Activated CD8-positive, alpha-beta memory T cell treated with anti-CD3 and anti-CD28 coated beads, Interleukin-2, amount 50 U/mL, for 24 hours (primary cell): ENCODE results near the gene PXYLP1.

Source experiments
- DNase-seq: peaks from one replicate; pipeline ENCODE4 v3.0.0-alpha.2; 2020; ENCODE audit errors: extremely low read depth

The PXYLP1 gene

DNA sequence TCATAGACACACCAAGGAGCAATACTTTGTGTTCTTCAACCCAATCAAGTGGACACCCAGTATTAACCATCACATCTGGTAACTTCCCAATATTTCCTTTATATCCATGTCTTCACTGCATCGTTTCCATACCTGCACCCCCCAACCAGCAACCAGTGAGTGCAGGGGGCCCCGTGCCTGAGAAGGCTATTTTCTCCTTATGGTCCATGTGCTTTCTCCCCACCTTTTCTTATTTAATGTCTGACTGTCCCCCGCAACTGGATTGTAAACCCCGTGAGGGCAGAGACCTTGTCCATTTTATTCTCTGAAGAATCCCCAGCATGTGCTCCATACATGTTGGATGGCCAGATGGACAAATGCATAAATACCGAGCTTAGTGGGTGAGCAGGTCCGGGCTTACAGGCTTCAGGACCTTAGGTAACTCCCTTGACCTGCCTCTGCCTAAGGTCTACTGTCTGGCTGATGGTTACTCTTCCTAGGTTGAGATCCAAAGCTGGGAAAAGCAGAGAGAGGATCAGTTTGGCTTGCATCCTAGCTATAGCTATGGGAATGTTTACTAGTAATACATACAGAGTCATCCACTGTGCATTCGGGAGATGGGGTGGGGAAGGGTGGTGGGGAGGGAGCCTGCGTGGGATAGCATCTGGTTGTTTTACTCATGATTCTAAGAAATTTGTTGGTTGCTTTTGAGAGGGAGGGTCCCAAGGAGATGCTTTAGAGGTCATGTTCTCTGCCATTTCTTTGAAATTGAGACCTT, 41.5 kb downstream of the PXYLP1 start:
- DNase-seq: no peak

DNA sequence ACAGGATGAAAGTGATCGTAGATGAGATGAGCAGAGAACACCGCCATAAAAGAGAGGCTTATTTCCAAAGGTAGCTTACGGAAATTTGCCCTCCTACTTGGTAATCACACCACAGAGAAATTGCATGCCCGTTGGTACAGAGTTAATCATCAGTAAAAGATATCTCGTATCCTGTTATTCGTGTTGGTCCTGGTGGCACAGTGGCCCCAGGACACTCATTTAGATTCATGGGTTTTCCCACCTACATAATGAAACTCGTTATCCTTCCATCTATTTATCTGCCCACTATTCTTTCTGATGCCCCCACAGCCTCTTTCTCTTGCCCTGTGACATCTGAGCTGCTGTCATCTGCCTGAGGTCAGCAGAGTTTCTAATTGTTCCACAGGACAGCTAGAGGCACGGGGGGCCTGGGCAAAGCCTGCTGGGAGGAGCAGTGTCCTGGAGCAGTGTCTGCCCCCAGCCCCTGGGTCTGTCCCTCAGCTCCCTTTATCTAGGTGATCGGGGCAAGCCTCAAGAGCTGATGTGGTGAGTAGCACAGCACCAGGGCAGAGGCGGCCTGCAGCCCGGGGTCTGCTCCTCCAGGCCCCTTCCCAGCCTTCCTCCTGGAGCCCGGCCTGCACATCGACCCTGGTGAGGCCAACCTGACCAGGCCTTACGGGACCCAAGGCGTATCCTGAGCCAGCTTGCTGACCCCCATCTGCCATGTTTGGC, 42.2 kb downstream of the PXYLP1 start:
- no peak for DNase-seq

GRCh38 chr3:141274411-141275031, 42.9 kb downstream of the PXYLP1 start:
- no peak for DNase-seq

DNA sequence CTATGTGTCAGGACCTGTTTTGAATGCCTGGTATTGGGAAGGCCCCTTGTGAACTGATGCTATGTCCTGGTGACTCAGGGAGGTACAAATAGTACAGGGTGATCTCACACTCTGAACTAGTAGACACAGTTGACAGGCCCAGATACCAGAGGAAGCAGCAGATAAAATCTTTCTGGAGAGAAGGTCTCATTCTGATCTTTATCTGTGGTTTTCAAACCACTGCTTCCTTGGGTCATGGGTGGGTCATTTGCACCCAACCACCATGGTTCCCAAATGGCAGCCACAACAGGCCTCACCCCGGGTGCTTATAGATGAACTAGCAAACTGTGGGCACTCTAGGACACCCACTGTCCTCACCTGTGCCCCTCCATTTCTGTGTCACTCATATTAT, 43.4 kb downstream of the PXYLP1 start:
- DNase-seq: no peak

DNA sequence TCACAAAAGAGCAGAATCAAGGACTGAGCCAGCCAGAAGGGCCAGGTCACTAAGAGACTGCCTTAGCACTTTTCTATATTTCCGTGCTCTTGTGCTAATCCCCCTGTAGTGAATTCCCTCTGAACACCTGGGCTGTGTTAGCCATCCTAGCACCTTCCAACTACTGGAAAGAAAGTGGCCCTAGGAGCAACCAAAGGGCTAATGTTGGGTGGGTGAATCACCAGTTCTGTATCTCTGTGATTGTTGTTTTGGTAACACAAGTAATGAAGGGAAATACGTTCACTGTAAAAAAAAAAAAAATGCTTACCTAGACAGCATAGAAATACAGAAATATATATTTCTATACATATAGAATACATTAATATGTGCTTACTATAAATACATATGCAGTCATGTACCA, 43.9 kb downstream of the PXYLP1 start:
- DNase-seq: no peak

GRCh38 chr3:141275973-141276372, 44.3 kb downstream of the PXYLP1 start:
- DNase-seq: no peak

- DNase-seq: no peak
Observed at GRCh38 chr3:141276398-141276797, 44.8 kb downstream of the PXYLP1 start.

- DNase-seq: no peak
Observed at GRCh38 chr3:141277451-141277850, 45.8 kb downstream of the PXYLP1 start.

- no peak for DNase-seq
Observed at GRCh38 chr3:141278196-141279076, 46.8 kb downstream of the PXYLP1 start.

DNA sequence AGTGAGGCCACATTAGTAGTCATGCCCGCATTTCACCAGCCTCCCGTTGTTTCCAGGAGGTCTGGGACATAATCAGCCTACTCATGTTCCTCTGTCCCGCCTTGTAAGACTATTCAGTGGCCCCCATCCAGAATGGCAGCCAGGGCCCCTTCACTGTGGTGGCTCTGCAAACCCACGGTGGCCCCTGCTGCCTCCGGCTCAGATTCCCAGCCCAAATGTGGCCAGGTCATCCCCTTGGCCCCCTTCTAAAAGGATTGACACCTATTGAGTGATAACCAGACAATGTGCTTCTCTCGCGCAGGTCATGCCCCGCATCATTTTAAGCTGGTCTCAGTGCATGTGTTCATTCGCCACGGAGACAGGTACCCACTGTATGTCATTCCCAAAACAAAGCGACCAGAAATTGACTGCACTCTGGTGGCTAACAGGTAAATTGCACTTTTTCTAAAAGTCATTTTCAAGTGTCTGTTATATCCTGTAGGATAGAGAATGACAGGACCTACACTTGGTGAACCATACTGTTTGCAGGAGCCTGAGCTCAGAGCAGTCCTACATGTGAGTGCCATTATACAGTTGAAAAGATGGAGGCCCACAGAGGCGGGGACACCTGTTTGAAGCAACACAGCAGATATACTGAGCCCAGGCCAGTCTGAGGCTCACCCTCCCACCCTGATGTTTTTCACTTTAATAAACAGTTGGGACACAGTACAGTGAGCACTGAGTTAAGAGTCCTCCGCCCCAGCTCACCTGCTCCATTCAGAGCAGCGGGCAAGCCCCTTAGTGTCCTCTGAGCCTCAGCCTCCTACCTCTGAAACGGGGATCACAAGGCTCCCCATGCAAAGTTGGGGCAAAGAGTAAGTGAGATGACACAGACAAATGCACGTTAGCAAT, 47.7 kb downstream of the PXYLP1 start:
- no peak for DNase-seq

- no peak for DNase-seq
Observed at GRCh38 chr3:141280086-141280485, 48.5 kb downstream of the PXYLP1 start.

DNA sequence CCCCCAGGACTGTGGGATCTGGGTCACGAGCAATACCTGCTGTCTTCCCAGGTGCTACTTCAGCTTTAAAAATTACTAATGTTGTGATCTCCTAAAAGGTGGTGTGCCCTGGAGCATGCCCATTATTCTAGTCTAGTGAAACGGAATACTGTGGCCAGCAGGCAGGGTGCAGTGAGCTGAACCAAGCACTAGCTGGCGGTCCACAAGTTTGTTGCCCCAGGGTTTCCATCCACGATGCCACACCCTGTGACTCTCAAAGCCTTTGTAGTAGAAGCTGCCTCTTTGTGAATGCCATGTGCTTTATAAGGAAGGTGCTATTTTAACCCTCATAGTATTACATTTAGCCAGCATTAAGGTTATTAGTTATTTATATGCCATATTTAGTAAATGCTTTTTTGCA, 49.1 kb downstream of the PXYLP1 start:
- DNase-seq: no peak

GRCh38 chr3:141285570-141285969, 53.9 kb downstream of the PXYLP1 start:
- no peak for DNase-seq

GRCh38 chr3:141286856-141287255, 55.2 kb downstream of the PXYLP1 start:
- DNase-seq: no peak

- DNase-seq: no peak
Observed at GRCh38 chr3:141287326-141287725, 55.7 kb downstream of the PXYLP1 start.

GRCh38 chr3:141288336-141288990, 56.8 kb downstream of the PXYLP1 start:
- no peak for DNase-seq

GRCh38 chr3:141289228-141289772, 57.7 kb downstream of the PXYLP1 start:
- DNase-seq: no peak

DNA sequence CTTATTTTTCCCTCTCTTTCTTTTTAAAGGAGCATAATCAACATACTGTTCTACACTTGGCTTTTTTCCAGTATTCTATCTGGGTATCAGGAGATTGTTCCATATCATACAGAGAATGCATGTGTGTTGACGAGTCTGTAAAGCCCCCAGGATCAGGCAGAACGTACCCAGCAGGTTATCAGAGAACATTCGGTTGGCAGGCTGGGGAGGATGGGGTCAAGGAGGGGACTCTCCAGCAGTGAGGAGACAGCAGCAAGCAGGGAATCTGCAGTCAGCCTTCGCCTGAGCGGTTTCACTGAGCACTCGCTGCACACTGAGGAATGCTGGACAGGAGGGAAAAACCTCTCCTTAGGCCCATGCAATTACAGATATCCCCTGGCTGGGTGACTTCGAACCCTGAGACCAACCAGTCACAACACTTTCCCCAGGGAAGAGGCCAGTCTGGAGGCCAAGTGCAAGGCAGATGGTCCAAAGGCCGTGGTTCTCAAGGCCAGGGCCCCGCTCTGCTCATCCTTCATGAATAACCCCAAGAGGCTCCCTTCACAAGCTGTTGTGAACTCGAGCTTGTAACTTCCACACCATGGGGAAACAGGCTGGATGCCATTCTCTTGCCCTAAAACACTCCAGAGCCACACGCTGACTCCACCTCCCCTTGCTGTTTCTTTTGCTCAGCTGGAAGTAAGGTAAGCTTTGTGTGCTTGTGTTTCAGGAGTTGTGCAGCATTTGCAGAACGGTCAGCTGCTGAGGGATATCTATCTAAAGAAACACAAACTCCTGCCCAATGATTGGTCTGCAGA, 60.1 kb downstream of the PXYLP1 start:
- no peak for DNase-seq

DNA sequence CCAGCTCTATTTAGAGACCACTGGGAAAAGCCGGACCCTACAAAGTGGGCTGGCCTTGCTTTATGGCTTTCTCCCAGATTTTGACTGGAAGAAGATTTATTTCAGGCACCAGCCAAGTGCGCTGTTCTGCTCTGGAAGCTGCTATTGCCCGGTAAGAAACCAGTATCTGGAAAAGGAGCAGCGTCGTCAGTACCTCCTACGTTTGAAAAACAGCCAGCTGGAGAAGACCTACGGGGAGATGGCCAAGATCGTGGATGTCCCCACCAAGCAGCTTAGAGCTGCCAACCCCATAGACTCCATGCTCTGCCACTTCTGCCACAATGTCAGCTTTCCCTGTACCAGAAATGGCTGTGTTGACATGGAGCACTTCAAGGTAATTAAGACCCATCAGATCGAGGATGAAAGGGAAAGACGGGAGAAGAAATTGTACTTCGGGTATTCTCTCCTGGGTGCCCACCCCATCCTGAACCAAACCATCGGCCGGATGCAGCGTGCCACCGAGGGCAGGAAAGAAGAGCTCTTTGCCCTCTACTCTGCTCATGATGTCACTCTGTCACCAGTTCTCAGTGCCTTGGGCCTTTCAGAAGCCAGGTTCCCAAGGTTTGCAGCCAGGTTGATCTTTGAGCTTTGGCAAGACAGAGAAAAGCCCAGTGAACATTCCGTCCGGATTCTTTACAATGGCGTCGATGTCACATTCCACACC, 60.9 kb downstream of the PXYLP1 start:
- no peak for DNase-seq
